Spleen (tissue), 11 donors: ENCODE measurements around the gene SORCS3. TPM values are rescaled to one million over a fixed set of nuclear protein-coding genes. Genes with fewer than 3 reads are reported as not detected.

Experiments used
- DNase-seq: peaks from one replicate; pipeline ENCODE4 v3.0.0-alpha.2; 2020
- H3K27ac ChIP-seq, 8 donors: fragments of 200-600 bp; sonication (generic) in 7 of 8; 1 replicate in 4 of 8; 2 replicates in 4 of 8; pipeline versions ENCODE4 v1.5.0 to v1.8.0; 2016 to 2021; ENCODE audit warnings: inconsistent platforms in 4 of 8, mild to moderate bottlenecking in 4 of 8, moderate library complexity in 1 of 8
- H3K27me3 ChIP-seq, 7 donors: fragments of 200-600 bp; sonication (generic) in 6 of 7; replicated peaks in 1 of 7; 1 replicate in 4 of 7; 2 replicates in 3 of 7; pipeline versions ENCODE4 v1.5.0 to v1.8.0; 2016 to 2021; ENCODE audit warnings: inconsistent platforms in 3 of 7, mild to moderate bottlenecking in 1 of 7
- H3K36me3 ChIP-seq, 6 donors: fragments of 200-600 bp; sonication (generic) in 5 of 6; 1 replicate in 4 of 6; 2 replicates in 2 of 6; pipeline versions ENCODE4 v1.5.0 to v1.8.0; 2016 to 2021; ENCODE audit warnings: inconsistent platforms in 2 of 6
- H3K4me1 ChIP-seq, 6 donors: fragments of 200-600 bp; sonication (generic) in 5 of 6; 1 replicate in 3 of 6; 2 replicates in 3 of 6; pipeline versions ENCODE4 v1.5.0 to v1.8.0; 2016 to 2021; ENCODE audit warnings: inconsistent platforms in 3 of 6
- H3K4me3 ChIP-seq, 8 donors: fragments of 200-600 bp; sonication (generic) in 7 of 8; 1 replicate in 4 of 8; 2 replicates in 4 of 8; pipeline versions ENCODE4 v1.5.0 to v1.8.0; 2016 to 2021; ENCODE audit warnings: inconsistent platforms in 4 of 8, mild to moderate bottlenecking in 4 of 8, moderate library complexity in 2 of 8
- H3K9me3 ChIP-seq, 8 donors: fragments of 200-600 bp; sonication (generic) in 7 of 8; 1 replicate in 4 of 8; 2 replicates in 4 of 8; pipeline versions ENCODE4 v1.5.0 to v1.8.0; 2016 to 2021; ENCODE audit warnings: inconsistent platforms in 4 of 8
- CTCF ChIP-seq, 11 experiments: fragments of 200-600 bp in 7 of 11; fragments of 450-650 bp in 4 of 11; sonication (generic) in 4 of 11; IDR thresholded peaks in 8 of 11; conservative IDR thresholded peaks in 3 of 11; 1 replicate in 7 of 11; 2 replicates in 4 of 11; pipeline versions ENCODE4 v1.4.0 to v1.8.0; 2016 to 2021; ENCODE audit warnings: antibody characterized with exemption in 11 of 11, inconsistent platforms in 4 of 11, mild to moderate bottlenecking in 1 of 11
- POLR2A ChIP-seq, 3 donors: fragments of 450-650 bp; IDR thresholded peaks; one replicate each; pipeline ENCODE4 v1.5.1; 2017; ENCODE audit warnings: antibody characterized with exemption in 3 of 3, mild to moderate bottlenecking in 1 of 3
- POLR2AphosphoS5 ChIP-seq, 3 donors: sonication (generic); formaldehyde crosslinking; IDR thresholded peaks; one replicate each; pipeline ENCODE4 v1.5.1; 2017; ENCODE audit warnings: antibody characterized with exemption in 3 of 3
- WGBS, 5 donors: extraction: QIAGEN DNeasy Blood & Tissue Kit in 3 of 5; methylation state at CpG; one replicate each; pipeline versions ENCODE4 v1.1.5 to v1.1.7; 2013 to 2018; 5-methylcytosine and 5-hydroxymethylcytosine counted together
- intact Hi-C: fragments of 100-400 bp; cut with DNase I; formaldehyde crosslinking; loops from one replicate; pipeline ENCODE4 v1.15.0; 2023; ENCODE audit warnings: low total_unique reads
- polyA plus RNA-seq, 3 donors: library from polyadenylated mRNA; stranded (reverse); fragments of 200-250 nt; gene quantifications; one replicate each; pipeline ENCODE4 v1.2.1, GENCODE V29; 2013
- total RNA-seq, 7 donors: library from RNA; depleted of rRNA in 3 of 7; stranded (reverse); fragments of >200 nt in 3 of 7; fragmentation: NEBNext Ultra II Directional in 4 of 7; extraction: Animal tissue kit (Norgen Biotek cat#: 25700) in 4 of 7; gene quantifications; one replicate each; pipeline versions ENCODE4 v1.1.0 to v1.2.1, GENCODE V29; 2016 to 2021
- donor health status: healthy with polysubstance abuse.
- donor health status: DM: no; HTN: no; CAD: no; lungs with moderate emphysema.
- donor health status: DM: no; HTN: no; CAD: no.
- donor health status: Bipolar disorder and iron deficiency.
- donor health status: healthy.
- donor health status: DM: no; HTN: no; CAD: no.
- donor health status: DM: yes; HTN: yes; CAD: no.

SORCS3 gene
- total and polyA plus RNA-seq, 10 donors = 0.03 to 0.06 TPM; not detected in 8

- no peak for DNase-seq
- intact Hi-C loops = no loop called here
- 83 to 91% (median 85%) methylated on average over 3 of the region's 3 CpGs for WGBS, 5 donors
- no peak for TF ChIP-seq POLR2A (IDR thresholded peaks at IDR 0.05)
- no peak for TF ChIP-seq POLR2AphosphoS5 (IDR thresholded peaks at IDR 0.05)
- no peak for TF ChIP-seq CTCF (IDR thresholded peaks at IDR 0.05 in 8 of 11, conservative IDR thresholded peaks at IDR 0.05 in 3 of 11)
- Histone ChIP-seq H3K4me1 (no peaks in the 10 kb centered on the region), H3K9me3 (peaks cover 0 to 3% (median 0%) of the 10 kb centered on the region in 8 donors), H3K4me3 (no peak overlapping the region), H3K27me3 (no peaks in the 10 kb centered on the region), H3K36me3 (no peaks in the 10 kb centered on the region), H3K27ac (no peak overlapping the region)
These were observed 628.6 kb downstream of the SORCS3 start for GRCh38 chr10:105269689-105270088.

DNA sequence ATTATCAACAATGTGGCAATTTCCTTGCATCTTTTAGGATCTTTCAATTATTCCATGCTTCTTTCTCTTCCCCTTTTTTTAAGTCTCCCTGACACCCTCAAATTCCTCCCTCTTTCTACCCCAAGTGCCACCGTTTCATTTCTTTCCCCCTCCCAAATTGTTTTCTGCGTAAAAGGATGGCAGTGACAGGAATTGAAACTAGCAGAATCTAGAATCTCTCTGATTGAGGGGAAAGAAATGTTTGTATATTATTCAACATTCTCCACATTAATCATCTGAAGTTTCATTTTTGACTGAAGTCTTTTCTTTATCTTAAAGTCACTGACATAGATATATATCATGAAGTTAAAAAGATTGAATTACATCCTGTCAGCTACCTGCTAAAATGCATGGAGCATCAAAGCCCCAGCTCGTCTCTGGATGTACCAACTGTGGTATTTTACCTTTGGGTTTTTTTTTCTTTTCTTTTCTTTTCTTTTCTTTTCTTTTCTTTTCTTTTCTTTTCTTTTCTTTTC, 633.5 kb downstream of the SORCS3 start:
- TF ChIP-seq POLR2AphosphoS5 (IDR thresholded peaks at IDR 0.05) (no peak), POLR2A (IDR thresholded peaks at IDR 0.05) (no peak), CTCF (IDR thresholded peaks at IDR 0.05 in 8 of 11, conservative IDR thresholded peaks at IDR 0.05 in 3 of 11) (no peak)
- WGBS, 5 donors = 55 to 72% (median 62%) methylated on average over 3 of the region's 3 CpGs
- H3K4me3 ChIP-seq = no peak overlapping the region
- H3K4me1 ChIP-seq = no peaks in the 10 kb centered on the region
- peaks cover 0 to 5% (median 0%) of the 10 kb centered on the region in 8 donors for H3K9me3 ChIP-seq
- intact Hi-C loops = no loop called here
- no peak for DNase-seq
- H3K36me3 ChIP-seq = no peaks in the 10 kb centered on the region
- H3K27ac ChIP-seq = no peak overlapping the region
- H3K27me3 ChIP-seq = no peaks in the 10 kb centered on the region

DNA sequence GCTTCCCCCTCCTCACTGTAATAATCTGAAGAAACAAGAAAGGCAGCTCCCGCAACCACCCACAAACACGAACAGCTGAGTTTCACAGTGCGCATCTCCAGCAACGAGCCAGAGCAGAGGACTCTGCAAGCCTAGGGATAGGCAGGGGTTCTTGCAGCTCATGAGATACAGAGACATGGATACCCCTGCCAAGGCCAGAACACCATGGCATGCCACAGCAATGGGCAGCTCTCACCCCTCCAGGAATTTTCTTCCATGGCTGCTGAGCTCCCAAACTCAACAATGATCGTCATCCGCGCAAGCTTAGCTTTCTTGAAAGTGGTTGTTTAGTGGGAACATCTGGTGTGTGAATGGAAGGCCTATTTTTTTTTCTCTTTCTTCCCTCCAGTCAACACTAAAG, 637.3 kb downstream of the SORCS3 start:
- intact Hi-C loops = no loop called here
- Histone ChIP-seq H3K9me3 (peaks cover 0 to 7% (median 0%) of the 10 kb centered on the region in 8 donors), H3K4me3 (no peak overlapping the region), H3K27me3 (no peaks in the 10 kb centered on the region), H3K36me3 (no peaks in the 10 kb centered on the region), H3K27ac (no peak overlapping the region), H3K4me1 (no peaks in the 10 kb centered on the region)
- no peak for TF ChIP-seq POLR2AphosphoS5 (IDR thresholded peaks at IDR 0.05)
- TF ChIP-seq POLR2A (IDR thresholded peaks at IDR 0.05) = no peak
- 87 to 95% (median 91%) methylated on average over 7 of the region's 7 CpGs for WGBS, 5 donors
- DNase-seq = no peak

DNA sequence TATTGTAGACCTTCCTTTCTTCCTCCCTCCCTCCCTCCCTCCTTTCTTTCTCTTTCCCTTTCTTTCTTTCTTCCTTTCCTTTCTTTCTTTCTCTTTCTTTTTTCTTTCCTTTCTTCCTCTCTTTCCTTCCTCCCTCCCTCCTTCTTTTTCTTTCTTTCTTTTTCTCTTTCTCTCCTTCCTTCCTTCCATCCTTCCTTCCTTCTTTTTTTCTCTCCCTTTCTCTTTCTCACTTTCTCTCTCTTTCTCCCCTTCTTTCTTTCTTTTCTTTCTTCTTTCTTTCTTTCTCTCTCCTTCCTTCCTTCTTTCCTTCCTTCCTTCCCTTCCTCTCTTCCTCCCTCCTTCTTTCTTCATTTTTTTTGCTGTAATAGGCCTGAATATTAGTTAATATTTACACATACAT, 638.0 kb downstream of the SORCS3 start:
- Histone ChIP-seq H3K27me3 (no peaks in the 10 kb centered on the region), H3K27ac (no peak overlapping the region), H3K36me3 (no peaks in the 10 kb centered on the region), H3K4me1 (no peaks in the 10 kb centered on the region), H3K9me3 (peaks cover 0 to 6% (median 0%) of the 10 kb centered on the region in 8 donors), H3K4me3 (no peak overlapping the region)
- TF ChIP-seq POLR2A (IDR thresholded peaks at IDR 0.05) (no peak), CTCF (IDR thresholded peaks at IDR 0.05 in 8 of 11, conservative IDR thresholded peaks at IDR 0.05 in 3 of 11) (no peak), POLR2AphosphoS5 (IDR thresholded peaks at IDR 0.05) (no peak)
- no peak for DNase-seq
- intact Hi-C loops = no loop called here

- no peaks in the 10 kb centered on the region for H3K27me3 ChIP-seq
- no peaks in the 10 kb centered on the region for H3K36me3 ChIP-seq
- peaks cover 0 to 6% (median 0%) of the 10 kb centered on the region in 8 donors for H3K9me3 ChIP-seq
- H3K4me3 ChIP-seq = no peak overlapping the region
- WGBS, 5 donors = 67 to 88% (median 73%) methylated on average over 1 of the region's 1 CpG
- intact Hi-C loops = no loop called here
- TF ChIP-seq POLR2A (IDR thresholded peaks at IDR 0.05) = no peak
- DNase-seq = no peak
- no peaks in the 10 kb centered on the region for H3K4me1 ChIP-seq
- no peak overlapping the region for H3K27ac ChIP-seq
These were observed 639.8 kb downstream of the SORCS3 start for GRCh38 chr10:105280895-105281294.
